ENCODE results near the gene ZNF836. TPM values are rescaled to one million over a fixed set of nuclear protein-coding genes. Genes with fewer than 3 reads are reported as not detected.

ZNF836 gene
- total and polyA plus RNA-seq, 2 of the 13 experiments (the other 11 are each of a cell fraction or from before 2014, with no cell fraction given): 1.6 to 5.3 TPM

GRCh38 chr19:52189735-52190486 lies 18.5 kb upstream of the ZNF836 start, which contains the start of gene PPP2R1A (continued):
- no peak for TF ChIP-seq TRIM22 (IDR thresholded peaks at IDR 0.05)
- TF ChIP-seq CEBPZ (IDR thresholded peaks at IDR 0.05; ENCODE audit: low read length): peak; percentile 58
- TF ChIP-seq ZNF891 (CRISPR knock-in tag; IDR thresholded peaks at IDR 0.05): peak; percentile 51; the same call in 1 of the 2 replicates
- TF ChIP-seq ZNF3 (CRISPR knock-in tag; IDR thresholded peaks at IDR 0.05): no peak
- peak; percentile 45; the same call in 1 of the 2 replicates for TF ChIP-seq IRF1 (CRISPR knock-in tag; IDR thresholded peaks at IDR 0.05; ENCODE audit: low read depth)
- peak; percentile 77 for TF ChIP-seq HOXA3 (CRISPR knock-in tag; IDR thresholded peaks at IDR 0.05)
- TF ChIP-seq DRAP1 (CRISPR knock-in tag; IDR thresholded peaks at IDR 0.05): peak; percentile 41
- TF ChIP-seq YY1 (IDR thresholded peaks at IDR 0.05; ENCODE audit: insufficient read depth, insufficient replicate concordance, low read depth, low read length): peak; percentile 95
- TF ChIP-seq HNRNPH1 (optimal IDR thresholded peaks at IDR 0.05; ENCODE audit: low read depth, low read length): no peak
- TF ChIP-seq SIN3B (IDR thresholded peaks at IDR 0.05; ENCODE audit: low read length): peak; percentile 45; the same call in 1 of the 2 replicates
- TF ChIP-seq TCF12 (IDR thresholded peaks at IDR 0.05): no peak
- 0 out of 2 replicates have a peak, but pooled peaks have one; percentile 66 for TF ChIP-seq TCF12 (CRISPR knock-in tag; IDR thresholded peaks at IDR 0.05)
- TF ChIP-seq ZNF552 (CRISPR knock-in tag; IDR thresholded peaks at IDR 0.05; ENCODE audit: borderline replicate concordance): 0 out of 2 replicates have a peak, but pooled peaks have one; percentile 23
- peak; percentile 78 for TF ChIP-seq MAX (IDR thresholded peaks at IDR 0.05)
- TF ChIP-seq MTA1 (CRISPR knock-in tag; IDR thresholded peaks at IDR 0.05; ENCODE audit: borderline replicate concordance): 0 out of 2 replicates have a peak, but pooled peaks have one; percentile 47
- TF ChIP-seq CREB1 (IDR thresholded peaks at IDR 0.05): no peak
- TF ChIP-seq CREB1 (CRISPR knock-in tag; IDR thresholded peaks at IDR 0.05): peak; percentile 77
- TF ChIP-seq ZSCAN21 (CRISPR knock-in tag; IDR thresholded peaks at IDR 0.05; ENCODE audit: borderline replicate concordance): no peak
- TF ChIP-seq MAZ (IDR thresholded peaks at IDR 0.05; ENCODE audit: borderline replicate concordance, low read depth, low read length): peak; percentile 79
- TF ChIP-seq MAZ (CRISPR knock-in tag; IDR thresholded peaks at IDR 0.05; ENCODE audit: low read depth): peak; percentile 70
- TF ChIP-seq NFKB2 (CRISPR knock-in tag; IDR thresholded peaks at IDR 0.05; ENCODE audit: borderline replicate concordance): 0 out of 2 replicates have a peak, but pooled peaks have one; percentile 12
- no peak for TF ChIP-seq RCOR2 (CRISPR knock-in tag; IDR thresholded peaks at IDR 0.05)
- no peak for TF ChIP-seq RAD51 (IDR thresholded peaks at IDR 0.05; ENCODE audit: borderline replicate concordance)
- no peak for TF ChIP-seq NCOA5 (CRISPR knock-in tag; IDR thresholded peaks at IDR 0.05)
- TF ChIP-seq ARHGAP35 (CRISPR knock-in tag; IDR thresholded peaks at IDR 0.05; ENCODE audit: borderline replicate concordance): 0 out of 2 replicates have a peak, but pooled peaks have one; percentile 58

Data from HepG2 (cell line).